ENCODE results near the gene CDON. TPM values are rescaled to one million over a fixed set of nuclear protein-coding genes. Genes with fewer than 3 reads are reported as not detected.
"Not testable (repeated sequence)": the region's sequence is repeated elsewhere in the genome, so short reads cannot be mapped to it uniquely, and the experiment has no call there.

Gene CDON
- total and polyA plus RNA-seq, 12 donors: 1.4 to 17.1 (median 8.9) TPM

GRCh38 chr11:125994509-125994908 is 68.2 kb downstream of the CDON start:
- Histone ChIP-seq H3K4me3 (no peak overlapping the region), H3K27me3 (no peaks in the 10 kb centered on the region), H3K27ac (no peak overlapping the region), H3K9me3 (no peaks in the 10 kb centered on the region), H3K4me1 (peaks cover 0 to 13% (median 4%) of the 10 kb centered on the region in 9 donors), H3K36me3 (peaks cover 0 to 27% (median 0%) of the 10 kb centered on the region in 9 donors)
- 96 to 97% methylated on average over 5 of the region's 5 CpGs for WGBS, 2 donors
- ATAC-seq (no peak), DNase-seq (no peak)
- no peak for TF ChIP-seq CTCF (IDR thresholded peaks at IDR 0.05)
- intact Hi-C loops (cut with DNase I): loop anchor here in 1 of 10 donors (10.0 kb wide), 1 partner anchor 60 kb away; no protein-coding TSS in a partner anchor

GRCh38 chr11:125992893-125993292 is 69.8 kb downstream of the CDON start:
- 96% methylated on average over 7 of the region's 7 CpGs for WGBS, 2 donors
- Histone ChIP-seq H3K27ac (no peak overlapping the region), H3K4me1 (peaks cover 0 to 13% (median 4%) of the 10 kb centered on the region in 9 donors), H3K4me3 (no peak overlapping the region), H3K9me3 (no peaks in the 10 kb centered on the region), H3K27me3 (no peaks in the 10 kb centered on the region), H3K36me3 (peaks cover 0 to 27% (median 0%) of the 10 kb centered on the region in 9 donors)
- no peak for DNase-seq
- ATAC-seq: no peak
- no peak for TF ChIP-seq CTCF (IDR thresholded peaks at IDR 0.05)
- intact Hi-C loops (cut with DNase I): loop anchor here in 1 of 10 donors (10.0 kb wide), 1 partner anchor 58 kb away; no protein-coding TSS in a partner anchor

GRCh38 chr11:125990244-125990643 is 72.4 kb downstream of the CDON start:
- ATAC-seq: peak in 6 of 8 donors; percentile 33 to 75 (median 62)
- Histone ChIP-seq H3K27me3 (no peaks in the 10 kb centered on the region), H3K9me3 (no peaks in the 10 kb centered on the region), H3K27ac (peak overlapping the region in 2 of 10 donors; percentile 41 to 46), H3K36me3 (peaks cover 0 to 18% (median 0%) of the 10 kb centered on the region in 9 donors), H3K4me1 (peaks cover 0 to 13% (median 4%) of the 10 kb centered on the region in 9 donors), H3K4me3 (no peak overlapping the region)
- WGBS, 2 donors: 44 to 47% methylated on average over 3 of the region's 3 CpGs
- no peak for TF ChIP-seq CTCF (IDR thresholded peaks at IDR 0.05)
- DNase-seq: peak in 1 of 2 donors; percentile 48
- intact Hi-C loops (cut with DNase I): loop anchor here in 1 of 10 donors (10.0 kb wide), 1 partner anchor 55 kb away; no protein-coding TSS in a partner anchor

GRCh38 chr11:125987066-125987641 is 75.5 kb downstream of the CDON start:
- Histone ChIP-seq H3K4me3 (no peak overlapping the region), H3K27ac (no peak overlapping the region), H3K27me3 (no peaks in the 10 kb centered on the region), H3K36me3 (peaks cover 0 to 19% (median 0%) of the 10 kb centered on the region in 9 donors), H3K9me3 (no peaks in the 10 kb centered on the region), H3K4me1 (peaks cover 0 to 13% (median 4%) of the 10 kb centered on the region in 9 donors)
- DNase-seq (no peak), ATAC-seq (no peak)
- 87 to 88% methylated on average over 5 of the region's 5 CpGs for WGBS, 2 donors
- no peak for TF ChIP-seq CTCF (IDR thresholded peaks at IDR 0.05)
- intact Hi-C loops (cut with DNase I): no loop called here

- 97 to 98% methylated on average over 6 of the region's 6 CpGs for WGBS, 2 donors
- Histone ChIP-seq H3K4me1 (peaks cover 0 to 13% (median 4%) of the 10 kb centered on the region in 9 donors), H3K36me3 (peaks cover 0 to 20% (median 0%) of the 10 kb centered on the region in 9 donors)
- H3K27me3 ChIP-seq; H3K9me3 ChIP-seq; H3K27ac ChIP-seq; intact Hi-C loops (cut with DNase I); DNase-seq; H3K4me3 ChIP-seq; ATAC-seq: not testable (repeated sequence)
Measured at GRCh38 chr11:125985956-125986355, 76.7 kb downstream of the CDON start.

All from heart right ventricle (tissue), 16 donors.